IPS DF 19.7 (cell line): Measurements from ENCODE around the gene GPR173.

Experiments
- DNase-seq: peaks from one replicate; pipeline ENCODE4 v3.0.0-alpha.2; 2013; ENCODE audit warnings: low read depth, low spot score

Gene GPR173, protein sequence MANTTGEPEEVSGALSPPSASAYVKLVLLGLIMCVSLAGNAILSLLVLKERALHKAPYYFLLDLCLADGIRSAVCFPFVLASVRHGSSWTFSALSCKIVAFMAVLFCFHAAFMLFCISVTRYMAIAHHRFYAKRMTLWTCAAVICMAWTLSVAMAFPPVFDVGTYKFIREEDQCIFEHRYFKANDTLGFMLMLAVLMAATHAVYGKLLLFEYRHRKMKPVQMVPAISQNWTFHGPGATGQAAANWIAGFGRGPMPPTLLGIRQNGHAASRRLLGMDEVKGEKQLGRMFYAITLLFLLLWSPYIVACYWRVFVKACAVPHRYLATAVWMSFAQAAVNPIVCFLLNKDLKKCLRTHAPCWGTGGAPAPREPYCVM

DNA sequence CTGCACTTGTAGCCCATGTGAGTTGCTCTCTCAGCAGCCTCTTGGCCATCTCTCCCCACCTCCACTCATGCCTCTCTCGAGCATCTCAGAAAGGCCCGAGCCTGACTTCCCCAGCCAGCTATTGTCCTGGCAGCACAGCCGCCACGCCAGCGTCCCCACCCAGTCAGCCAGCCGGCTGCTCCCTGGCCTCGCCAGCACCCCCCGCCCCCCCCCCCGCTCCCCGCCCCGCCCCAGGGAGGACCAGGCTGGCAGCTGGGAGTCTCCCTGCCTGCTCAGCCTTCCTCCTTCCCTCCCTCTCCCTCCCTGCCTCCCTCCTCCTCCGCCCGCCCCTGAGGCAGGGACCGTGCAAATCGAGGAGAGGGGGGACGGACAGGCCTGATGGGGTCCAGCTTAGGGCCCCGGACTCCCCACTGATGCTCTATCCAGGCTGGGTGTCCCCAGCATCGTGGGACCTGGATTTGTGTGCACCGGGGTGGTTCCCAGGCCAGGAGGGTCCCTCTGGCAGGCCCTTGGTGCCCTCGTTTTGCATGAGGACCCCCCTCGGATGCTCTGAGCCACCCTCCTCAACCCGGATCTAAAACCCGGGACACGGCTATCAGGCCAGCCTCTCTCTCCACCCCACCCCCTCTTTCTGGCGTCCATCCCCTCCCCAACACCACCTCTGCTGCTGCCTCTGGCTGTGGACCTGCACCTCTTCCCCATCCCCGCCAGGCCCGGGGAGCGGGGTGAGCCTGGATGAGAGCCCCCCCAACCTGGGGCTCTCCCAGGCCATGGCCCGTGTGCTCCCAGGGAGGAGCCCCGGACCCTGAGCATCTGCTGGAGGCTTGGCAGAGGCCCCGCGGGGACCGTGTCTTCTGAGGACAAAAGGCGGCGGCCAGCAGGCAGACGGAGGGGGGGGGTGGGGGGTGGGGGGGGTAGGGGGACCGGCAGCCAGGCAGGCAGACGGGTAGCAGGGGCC, at the start of gene GPR173:
TSS of gene GPR173 (plus strand) at position 621 of the 958 bp plus-strand sequence. CDS start 27,833 bp downstream, outside the sequence.
- no peak for DNase-seq

GRCh38 chrX:53000447-53001135, 48.0 kb upstream of the GPR173 start:
- no peak for DNase-seq

DNA sequence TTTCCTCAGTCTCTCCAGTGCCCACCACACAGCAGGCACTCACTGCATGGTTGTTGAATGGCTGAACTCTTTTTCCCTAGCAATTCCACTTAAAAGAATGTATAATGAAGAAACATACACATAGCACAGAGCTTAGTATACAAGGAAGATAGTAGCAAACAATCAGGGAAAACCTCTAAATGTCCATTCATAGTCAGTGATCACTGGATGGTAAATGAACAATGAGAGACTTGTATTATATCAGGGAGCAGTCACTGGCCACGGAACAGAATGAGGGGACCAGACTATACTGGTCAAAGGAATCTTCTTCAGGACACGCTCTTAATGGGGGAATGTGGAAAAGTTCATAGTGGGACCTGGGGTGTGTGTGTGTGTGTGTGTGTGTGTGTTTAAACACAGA, 46.6 kb upstream of the GPR173 start:
- no peak for DNase-seq

- no peak for DNase-seq
Observed at GRCh38 chrX:53003111-53003510, 45.5 kb upstream of the GPR173 start.

GRCh38 chrX:53004038-53004437, 44.6 kb upstream of the GPR173 start:
- DNase-seq: no peak

DNA sequence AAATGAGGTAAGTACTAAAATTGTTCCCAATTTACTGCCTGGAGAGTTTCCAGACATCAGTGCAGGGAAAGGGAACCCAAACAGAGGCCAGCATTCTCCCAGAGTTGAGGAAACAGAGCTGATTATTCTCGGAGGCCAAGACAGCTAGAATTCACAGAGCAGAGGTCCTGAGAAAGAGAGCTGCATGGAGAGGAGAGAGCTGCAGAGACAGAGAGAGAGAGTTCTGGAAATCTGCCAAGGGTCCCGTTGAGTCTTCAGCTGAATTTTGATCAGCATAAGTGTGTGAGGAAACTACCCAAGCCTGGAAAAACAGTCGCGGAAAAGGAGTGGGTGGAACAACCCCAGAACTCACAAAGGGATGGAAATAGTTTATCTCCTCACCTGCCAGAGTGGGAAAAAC, 43.8 kb upstream of the GPR173 start:
- DNase-seq: no peak

- DNase-seq: no peak
Observed at GRCh38 chrX:53005327-53005726, 43.3 kb upstream of the GPR173 start.

DNA sequence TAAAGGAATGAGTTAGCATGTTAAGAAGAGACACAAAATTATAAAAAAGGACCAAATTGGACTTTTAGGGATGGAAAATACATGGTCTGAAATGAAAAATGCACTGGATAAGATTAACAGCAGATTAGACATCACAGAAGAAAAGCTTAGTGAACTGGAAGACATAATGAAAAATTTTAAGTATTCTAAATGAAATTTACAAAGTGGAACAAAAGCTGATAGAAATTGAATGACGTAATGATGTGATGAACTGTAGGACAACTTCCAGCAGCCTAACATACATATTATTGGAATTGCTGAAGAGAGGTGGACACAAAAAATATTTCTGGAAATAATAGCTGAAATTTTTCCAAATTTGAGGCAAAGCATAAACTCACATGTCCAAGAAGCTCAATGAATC, 39.6 kb upstream of the GPR173 start:
- no peak for DNase-seq

DNA sequence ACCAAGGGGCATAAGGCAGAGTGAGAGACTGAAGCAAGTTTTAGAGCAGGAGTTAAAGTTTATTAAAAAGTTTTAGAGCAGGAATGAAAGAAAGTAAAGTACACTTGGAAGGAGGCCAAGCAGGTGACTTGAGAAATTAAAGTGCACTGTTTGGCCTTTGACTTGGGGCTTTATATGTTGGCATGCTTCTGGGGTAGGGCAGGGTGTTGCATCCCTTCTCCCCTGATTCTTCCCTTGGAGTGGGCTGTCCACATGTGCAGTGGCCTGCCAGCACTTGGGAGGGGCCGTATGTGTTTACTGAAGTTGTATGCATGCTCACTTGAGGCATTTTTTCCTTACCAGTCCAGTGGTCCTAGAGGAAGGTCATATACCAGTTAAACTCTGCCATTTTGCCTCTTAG, 35.3 kb upstream of the GPR173 start:
- DNase-seq: no peak

DNA sequence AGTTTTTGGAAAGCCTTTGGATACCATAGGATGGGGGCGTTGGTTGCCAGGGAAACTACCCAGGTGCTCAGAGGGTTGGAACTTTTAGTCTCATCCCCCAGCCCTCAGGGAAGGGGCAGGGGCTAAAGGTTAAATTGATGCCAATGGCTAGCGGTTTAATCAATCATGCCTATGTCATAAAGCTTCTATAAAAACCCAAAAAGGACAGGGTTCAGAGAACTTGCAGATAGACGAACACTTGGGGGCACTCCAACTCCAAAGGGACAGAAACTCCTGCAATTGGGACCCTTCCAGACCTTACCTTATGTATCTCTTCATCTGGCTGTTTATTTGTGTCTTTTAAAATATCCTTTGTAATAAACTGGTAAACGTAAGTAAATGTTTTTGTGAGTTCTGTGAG, 30.0 kb upstream of the GPR173 start:
- DNase-seq: no peak

GRCh38 chrX:53022381-53022780, 26.2 kb upstream of the GPR173 start:
- DNase-seq: no peak

DNA sequence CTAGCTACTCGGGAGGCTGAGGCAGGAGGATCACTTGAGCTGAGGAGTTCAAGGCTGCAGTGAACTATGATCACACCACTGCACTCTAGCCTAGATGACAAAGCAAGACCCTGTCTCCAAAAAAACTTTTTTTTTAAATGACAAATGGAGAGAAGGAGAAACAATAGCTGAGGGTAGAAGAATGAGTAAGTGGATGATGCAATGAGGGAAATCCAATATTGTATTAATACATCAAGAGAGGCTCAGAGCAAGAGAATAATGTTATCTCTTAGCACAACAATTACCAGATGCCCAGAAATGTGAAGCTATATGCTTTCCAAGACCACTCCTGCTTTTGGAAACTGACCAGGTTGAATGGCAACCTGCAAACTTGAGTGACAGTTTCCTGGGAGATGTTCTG, 19.9 kb upstream of the GPR173 start:
- DNase-seq: no peak

DNA sequence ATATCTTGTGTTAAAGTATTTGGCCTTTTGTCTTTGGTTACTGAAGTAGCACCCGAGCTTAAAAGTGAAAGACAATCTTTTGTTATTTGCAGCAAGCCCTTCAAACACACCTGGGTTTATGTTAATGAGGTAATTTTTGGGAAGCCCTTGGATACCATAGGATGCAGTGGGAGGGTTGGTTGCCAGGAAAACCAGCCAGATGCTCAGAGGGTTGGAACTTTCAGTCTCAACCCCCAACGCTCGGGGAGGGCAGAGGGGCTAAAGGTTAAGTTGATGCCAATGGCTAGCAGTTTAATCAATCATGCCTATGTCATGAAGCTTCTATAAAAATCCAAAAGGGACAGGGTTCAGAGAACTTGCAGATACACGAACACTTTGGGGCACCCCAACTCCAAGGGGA, 17.2 kb upstream of the GPR173 start:
- no peak for DNase-seq

GRCh38 chrX:53036149-53036548, 12.4 kb upstream of the GPR173 start:
- DNase-seq: no peak

DNA sequence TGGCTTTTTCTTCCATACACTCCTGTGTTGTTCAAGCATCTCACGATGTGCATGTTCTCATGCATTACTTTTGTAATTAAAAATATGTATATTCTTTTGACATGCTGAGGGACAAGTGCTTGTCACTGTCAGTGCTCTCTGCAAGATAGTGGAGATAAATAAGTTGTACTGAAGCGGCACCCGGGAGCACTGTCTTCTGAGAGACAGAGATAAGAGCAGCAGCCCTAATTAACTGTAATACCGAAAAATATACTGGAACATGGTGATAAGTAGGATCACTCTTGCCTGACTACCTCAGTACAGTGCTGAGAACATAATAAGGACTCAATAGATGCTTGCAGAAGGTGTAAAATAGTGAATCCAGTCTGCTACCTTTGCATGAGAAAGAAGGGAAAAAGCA, 9.4 kb upstream of the GPR173 start:
- DNase-seq: no peak

GRCh38 chrX:53044995-53045394, 3.6 kb upstream of the GPR173 start:
- DNase-seq: no peak

GRCh38 chrX:53047228-53047627, 1.4 kb upstream of the GPR173 start:
- no peak for DNase-seq

GRCh38 chrX:53049127-53049517, 533 bp downstream of the GPR173 start:
- DNase-seq: no peak

GRCh38 chrX:53050841-53051240, 2.3 kb downstream of the GPR173 start:
- DNase-seq: no peak

DNA sequence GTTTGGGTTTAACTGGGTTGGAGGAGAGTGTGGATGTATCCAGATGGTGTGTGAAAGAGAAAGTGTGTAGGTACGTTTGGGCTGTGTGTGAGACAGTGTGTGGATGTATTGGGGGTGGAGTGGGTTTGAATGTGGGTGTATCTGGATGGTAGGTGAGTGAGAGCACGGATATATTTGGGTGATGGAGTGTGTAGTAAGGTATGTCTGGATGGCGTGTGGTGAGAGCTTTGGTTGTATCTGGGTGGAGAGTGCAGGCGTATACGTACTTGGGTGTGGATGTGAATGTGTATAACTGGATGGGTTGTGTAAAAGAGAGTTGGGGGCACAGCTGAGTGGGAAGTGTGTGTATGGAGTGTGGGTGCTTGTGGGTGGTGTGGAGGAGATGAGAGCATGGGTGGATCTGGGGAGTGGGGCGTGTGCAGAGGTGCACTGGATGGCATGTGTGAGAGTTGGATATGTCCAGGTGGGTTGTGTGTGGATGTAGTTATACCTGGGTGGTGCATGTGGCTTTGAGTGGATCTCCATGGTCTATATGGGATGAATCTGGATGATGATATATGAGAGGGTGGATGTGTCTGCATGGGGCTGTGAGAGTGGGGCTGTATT, 6.8 kb downstream of the GPR173 start:
- no peak for DNase-seq

DNA sequence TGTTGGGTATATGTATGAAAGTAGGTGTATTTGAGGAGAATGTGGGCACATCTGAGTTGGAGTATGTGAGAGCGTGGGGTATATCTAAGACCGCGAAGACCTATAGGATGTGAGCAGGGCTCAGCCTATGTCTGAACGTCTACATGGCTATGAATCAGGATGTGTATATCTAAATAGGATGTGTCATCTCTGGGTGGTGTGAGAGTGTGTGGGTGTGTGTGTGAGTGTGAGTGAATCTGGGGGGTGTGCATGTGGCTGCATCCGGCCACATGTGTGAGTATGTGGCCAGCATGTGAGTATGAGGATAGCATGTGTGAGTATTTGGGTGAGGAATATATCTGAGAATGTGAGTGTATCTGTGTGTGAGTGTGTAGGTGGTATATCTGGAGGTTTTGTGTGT, 7.7 kb downstream of the GPR173 start:
- no peak for DNase-seq

DNA sequence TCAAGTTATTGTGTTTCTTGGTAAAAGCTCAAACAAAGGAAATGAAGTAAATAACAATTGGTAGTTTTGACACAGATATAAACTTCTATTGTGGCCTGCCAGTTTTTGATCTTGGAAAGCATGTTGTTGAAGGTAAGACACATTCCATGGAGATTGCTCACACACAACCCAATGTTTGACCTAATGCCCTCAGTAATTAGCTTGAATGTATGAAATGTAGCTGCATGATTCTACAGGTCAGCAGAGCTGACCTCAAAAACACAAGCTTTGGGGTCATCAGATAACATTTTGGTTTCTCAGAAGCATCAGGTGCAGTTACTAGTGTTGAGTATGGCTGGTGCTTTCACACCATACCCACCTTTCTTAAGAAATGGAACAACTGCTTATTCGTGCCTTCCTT, 16.5 kb downstream of the GPR173 start:
- DNase-seq: no peak
